HG02623 (cell line): ENCODE measurements around the gene CUX1.

ENCODE experiments used
- ATAC-seq: cut with Tn5 transposase; IDR thresholded peaks from one replicate; pipeline ENCODE4 v1.9.1; 2021; ENCODE audit warnings: moderate library complexity; ENCODE audit not compliant: unreplicated experiment

CUX1 gene

GRCh38 chr7:102253066-102253972 is 435.9 kb downstream of the CUX1 start:
- ATAC-seq = no peak

GRCh38 chr7:102253973-102254370 is 436.5 kb downstream of the CUX1 start:
- no peak for ATAC-seq

GRCh38 chr7:102254521-102254920 is 437.1 kb downstream of the CUX1 start:
- no peak for ATAC-seq

- no peak for ATAC-seq
These were observed 438.1 kb downstream of the CUX1 start for GRCh38 chr7:102255501-102255900.

GRCh38 chr7:102255916-102256315 is 438.5 kb downstream of the CUX1 start:
- ATAC-seq = no peak

- no peak for ATAC-seq
These were observed 440.8 kb downstream of the CUX1 start for GRCh38 chr7:102258073-102258748.

GRCh38 chr7:102258749-102259107 is 441.3 kb downstream of the CUX1 start:
- ATAC-seq = no peak

GRCh38 chr7:102260856-102261255 is 443.4 kb downstream of the CUX1 start:
- no peak for ATAC-seq

- ATAC-seq = no peak
These were observed 444.0 kb downstream of the CUX1 start for GRCh38 chr7:102261451-102261850.

GRCh38 chr7:102262546-102262945 is 445.1 kb downstream of the CUX1 start:
- ATAC-seq = no peak

- ATAC-seq = no peak
These were observed 447.0 kb downstream of the CUX1 start for GRCh38 chr7:102264367-102264891.

- ATAC-seq = no peak
These were observed 449.1 kb downstream of the CUX1 start for GRCh38 chr7:102266541-102266940.

- no peak for ATAC-seq
These were observed 451.2 kb downstream of the CUX1 start for GRCh38 chr7:102268635-102269034.

GRCh38 chr7:102270178-102270887 is 452.9 kb downstream of the CUX1 start:
- no peak for ATAC-seq

- no peak for ATAC-seq
These were observed 453.9 kb downstream of the CUX1 start for GRCh38 chr7:102271158-102271798.

GRCh38 chr7:102272075-102272916 is 454.9 kb downstream of the CUX1 start:
- ATAC-seq = no peak

- no peak for ATAC-seq
These were observed 455.7 kb downstream of the CUX1 start for GRCh38 chr7:102272917-102273748.

- no peak for ATAC-seq
These were observed 456.6 kb downstream of the CUX1 start for GRCh38 chr7:102273749-102274712.
